DND-41 (cell line): Measurements from ENCODE around the gene LY6G6C.

Experiments used
- CTCF ChIP-seq: IDR thresholded peaks from 2 replicates; pipeline ENCODE4 v1.5.1; 2012; ENCODE audit warnings: borderline replicate concordance, low read length, moderate library complexity, mild to moderate bottlenecking; ENCODE audit not compliant: poor library complexity, severe bottlenecking; ENCODE audit errors: extremely low read depth
- EZH2 ChIP-seq: IDR thresholded peaks from 3 replicates; pipeline ENCODE4 v1.6.1; 2012; ENCODE audit warnings: borderline replicate concordance, low read depth, mild to moderate bottlenecking, moderate library complexity, low read length, inconsistent platforms; ENCODE audit not compliant: severe bottlenecking

GRCh38 chr6:31719001-31719400 lies 2.5 kb downstream of the LY6G6C start:
- TF ChIP-seq CTCF (no peak), EZH2 (no peak)
